HEK293 (cell line): ENCODE results near the gene CDH3.

ENCODE experiments used
- CTCF ChIA-PET: fragments of 350-600 bp; formaldehyde crosslinking; extraction: SDS; loops from one replicate; lab custom pipeline; 2021; ENCODE audit warnings: antibody characterized with exemption; lab: Yijun Ruan, JAX
- POLR2A ChIA-PET: fragments of 300-600 bp; formaldehyde crosslinking; extraction: SDS; loops from one replicate; lab custom pipeline; 2020; ENCODE audit warnings: antibody characterized with exemption, inconsistent platforms; lab: Yijun Ruan, JAX
- H3K27ac ChIP-seq: fragments of 200-500 bp; sonication (Bioruptor generic); 2 replicates; pipeline ENCODE4 v1.5.1; 2014; ENCODE audit warnings: low read depth, low read length, control low read depth, inconsistent platforms; ENCODE audit errors: extremely low read depth
- H3K36me3 ChIP-seq, 2 experiments: fragments of 200-500 bp in 1 of 2; sonication (Bioruptor generic) in 1 of 2; 1 replicate in 1 of 2; 2 replicates in 1 of 2; pipeline ENCODE4 v1.5.1; 2014 to 2017; ENCODE audit warnings: inconsistent platforms in 2 of 2, low read length in 2 of 2; ENCODE audit not compliant: control insufficient read depth in 2 of 2, insufficient read depth in 1 of 2
- H3K4me1 ChIP-seq: fragments of 200-500 bp; sonication (Bioruptor generic); 2 replicates; pipeline ENCODE4 v1.5.1; 2014; ENCODE audit warnings: mild to moderate bottlenecking, low read length, inconsistent platforms; ENCODE audit not compliant: control insufficient read depth, insufficient read depth
- H3K4me3 ChIP-seq: 2 replicates; pipeline ENCODE4 v1.5.1; 2011; ENCODE audit warnings: low read depth, mild to moderate bottlenecking, control low read depth, low read length, moderate library complexity
- H3K9me3 ChIP-seq: fragments of 200-500 bp; sonication (Bioruptor generic); 2 replicates; pipeline ENCODE4 v1.5.1; 2014; ENCODE audit warnings: low read depth, low read length, inconsistent platforms; ENCODE audit not compliant: control insufficient read depth, insufficient read depth
- ATF2 ChIP-seq: fragments of 450-650 bp; formaldehyde crosslinking; IDR thresholded peaks from 2 replicates; pipeline ENCODE4 v1.5.1; 2016; ENCODE audit warnings: missing biosample characterization, missing genetic modification characterization, low read depth
- GLI4 ChIP-seq: fragments of 450-650 bp; formaldehyde crosslinking; IDR thresholded peaks from 2 replicates; pipeline ENCODE4 v1.5.1; 2016; ENCODE audit warnings: missing biosample characterization, missing genetic modification characterization
- KLF16 ChIP-seq: fragments of 450-650 bp; formaldehyde crosslinking; IDR thresholded peaks from 2 replicates; pipeline ENCODE4 v1.5.1; 2017; ENCODE audit warnings: missing biosample characterization, missing genetic modification characterization
- KLF8 ChIP-seq: fragments of 450-650 bp; formaldehyde crosslinking; IDR thresholded peaks from 2 replicates; pipeline ENCODE4 v1.5.1; 2016; ENCODE audit warnings: missing biosample characterization, missing genetic modification characterization
- PATZ1 ChIP-seq: fragments of 450-650 bp; formaldehyde crosslinking; IDR thresholded peaks from 2 replicates; pipeline ENCODE4 v1.5.1; 2016; ENCODE audit warnings: missing biosample characterization, missing genetic modification characterization
- REST ChIP-seq: fragments of 450-650 bp; formaldehyde crosslinking; IDR thresholded peaks from 2 replicates; pipeline ENCODE4 v1.5.1; 2016; ENCODE audit warnings: missing biosample characterization, missing genetic modification characterization
- SP3 ChIP-seq: fragments of 450-650 bp; formaldehyde crosslinking; IDR thresholded peaks from 2 replicates; pipeline ENCODE4 v1.5.1; 2016; ENCODE audit warnings: missing biosample characterization, missing genetic modification characterization
- ZBTB8A ChIP-seq: fragments of 450-650 bp; formaldehyde crosslinking; IDR thresholded peaks from 2 replicates; pipeline ENCODE4 v1.5.1; 2016; ENCODE audit warnings: missing biosample characterization, missing genetic modification characterization
- ZFP41 ChIP-seq: fragments of 450-650 bp; formaldehyde crosslinking; IDR thresholded peaks from 2 replicates; pipeline ENCODE4 v1.5.1; 2016; ENCODE audit warnings: missing biosample characterization, missing genetic modification characterization, borderline replicate concordance
- ZNF214 ChIP-seq: fragments of 450-650 bp; formaldehyde crosslinking; IDR thresholded peaks from 2 replicates; pipeline ENCODE4 v1.5.1; 2017; ENCODE audit warnings: missing biosample characterization, mild to moderate bottlenecking, missing genetic modification characterization, borderline replicate concordance
- ZNF23 ChIP-seq: fragments of 450-650 bp; formaldehyde crosslinking; IDR thresholded peaks from 2 replicates; pipeline ENCODE4 v1.5.1; 2016; ENCODE audit warnings: missing biosample characterization, missing genetic modification characterization, borderline replicate concordance
- ZNF362 ChIP-seq: fragments of 450-650 bp; formaldehyde crosslinking; IDR thresholded peaks from 2 replicates; pipeline ENCODE4 v1.5.1; 2016; ENCODE audit warnings: missing biosample characterization, missing genetic modification characterization
- ZNF48 ChIP-seq: fragments of 450-650 bp; formaldehyde crosslinking; IDR thresholded peaks from 2 replicates; pipeline ENCODE4 v1.5.1; 2016; ENCODE audit warnings: missing biosample characterization, missing genetic modification characterization
- ZNF513 ChIP-seq: fragments of 450-650 bp; IDR thresholded peaks from 2 replicates; pipeline ENCODE4 v1.5.1; 2018; ENCODE audit warnings: missing biosample characterization, missing genetic modification characterization
- ZNF580 ChIP-seq: fragments of 450-650 bp; formaldehyde crosslinking; IDR thresholded peaks from 2 replicates; pipeline ENCODE4 v1.5.1; 2016; ENCODE audit warnings: missing biosample characterization, missing genetic modification characterization
- ZNF621 ChIP-seq: fragments of 450-650 bp; formaldehyde crosslinking; IDR thresholded peaks from 2 replicates; pipeline ENCODE4 v1.5.1; 2017; ENCODE audit warnings: missing biosample characterization, missing genetic modification characterization
- ZNF664 ChIP-seq: fragments of 450-650 bp; formaldehyde crosslinking; IDR thresholded peaks from 2 replicates; pipeline ENCODE4 v1.5.1; 2016; ENCODE audit warnings: missing biosample characterization, missing genetic modification characterization
- ZNF692 ChIP-seq: fragments of 450-650 bp; formaldehyde crosslinking; IDR thresholded peaks from 2 replicates; pipeline ENCODE4 v1.5.1; 2016; ENCODE audit warnings: missing biosample characterization, missing genetic modification characterization
- ZNF76 ChIP-seq: fragments of 450-650 bp; formaldehyde crosslinking; IDR thresholded peaks from 2 replicates; pipeline ENCODE4; 2016; ENCODE audit warnings: low read depth, missing biosample characterization, missing genetic modification characterization, borderline replicate concordance

CDH3 gene

GRCh38 chr16:68605746-68606145, 39.4 kb upstream of the CDH3 start:
- ChIA-PET POLR2A (no interaction called here), CTCF (interaction anchor here (0.6 kb wide), 2 partner anchors 91 to 518 kb away, joined by 3 to 4 read pairs; no protein-coding TSS in a partner anchor)
- TF ChIP-seq ZNF23 (tag by site-specific recombination), result no peak
- no peak for TF ChIP-seq ZFP41 (tag by site-specific recombination)
- no peak for TF ChIP-seq REST (tag by site-specific recombination)
- no peak for TF ChIP-seq ZBTB8A (tag by site-specific recombination)
- no peak for TF ChIP-seq SP3 (tag by site-specific recombination)
- TF ChIP-seq PATZ1 (tag by site-specific recombination), result no peak
- TF ChIP-seq ZNF692 (tag by site-specific recombination), result no peak
- no peak for TF ChIP-seq ZNF76 (tag by site-specific recombination)
- no peak for TF ChIP-seq ZNF621 (tag by site-specific recombination)
- TF ChIP-seq KLF8 (tag by site-specific recombination), result no peak
- no peak for TF ChIP-seq ZNF214
- TF ChIP-seq ZNF580 (tag by site-specific recombination), result no peak
- no peak for TF ChIP-seq ZNF362 (tag by site-specific recombination)
- no peak for TF ChIP-seq ZNF664 (tag by site-specific recombination)
- no peak for TF ChIP-seq KLF16 (tag by site-specific recombination)
- TF ChIP-seq ZNF513 (tag by site-specific recombination), result no peak
- TF ChIP-seq ATF2 (tag by site-specific recombination), result no peak
- no peak for TF ChIP-seq ZNF48 (tag by site-specific recombination)
- TF ChIP-seq GLI4 (tag by site-specific recombination), result no peak
- Histone ChIP-seq H3K4me1 (no peaks in the 10 kb centered on the region), H3K4me3 (no peak overlapping the region), H3K27ac (no peak overlapping the region), H3K36me3 (no peaks in the 10 kb centered on the region), H3K9me3 (no peaks in the 10 kb centered on the region)
